ENCODE measurements around the gene EIF1AX. TPM values are rescaled to one million over a fixed set of nuclear protein-coding genes. Genes with fewer than 3 reads are reported as not detected.

Gene EIF1AX
- total and polyA plus RNA-seq, 7 donors: 34.0 to 75.7 (median 48.6) TPM

DNA sequence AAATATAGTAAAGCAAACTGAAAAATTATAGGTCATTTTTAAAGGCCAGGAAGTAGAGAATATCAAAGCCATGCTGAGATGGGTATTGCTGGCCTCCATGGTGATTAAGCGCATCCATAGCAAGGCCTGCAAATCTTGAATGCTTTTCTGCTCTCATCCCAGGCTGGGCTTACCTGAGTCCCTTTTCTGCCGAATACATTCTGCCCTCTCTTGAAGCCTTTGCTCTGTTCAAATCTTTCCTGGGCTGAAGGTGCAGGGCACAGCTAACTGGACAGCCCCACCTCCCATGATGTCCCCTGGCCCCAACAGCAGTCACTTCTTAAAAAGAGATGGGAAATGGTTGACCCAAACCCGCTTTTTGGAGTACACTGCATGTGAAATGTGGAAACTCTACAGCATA is 10.1 kb upstream of the EIF1AX start:
- intact Hi-C loops (cut with DNase I): no loop called here
- WGBS, 2 donors: 98 to 99% methylated on average over 3 of the region's 3 CpGs
- Histone ChIP-seq H3K4me1 (no peaks in the 10 kb centered on the region), H3K4me3 (no peak overlapping the region), H3K9me3 (no peaks in the 10 kb centered on the region), H3K27me3 (no peaks in the 10 kb centered on the region), H3K27ac (no peak overlapping the region), H3K36me3 (peaks cover 0 to 21% (median 8%) of the 10 kb centered on the region in 4 donors)
- no peak for TF ChIP-seq POLR2A (IDR thresholded peaks at IDR 0.05)
- no peak for TF ChIP-seq POLR2AphosphoS5 (IDR thresholded peaks at IDR 0.05)
- TF ChIP-seq, protein P1, sequence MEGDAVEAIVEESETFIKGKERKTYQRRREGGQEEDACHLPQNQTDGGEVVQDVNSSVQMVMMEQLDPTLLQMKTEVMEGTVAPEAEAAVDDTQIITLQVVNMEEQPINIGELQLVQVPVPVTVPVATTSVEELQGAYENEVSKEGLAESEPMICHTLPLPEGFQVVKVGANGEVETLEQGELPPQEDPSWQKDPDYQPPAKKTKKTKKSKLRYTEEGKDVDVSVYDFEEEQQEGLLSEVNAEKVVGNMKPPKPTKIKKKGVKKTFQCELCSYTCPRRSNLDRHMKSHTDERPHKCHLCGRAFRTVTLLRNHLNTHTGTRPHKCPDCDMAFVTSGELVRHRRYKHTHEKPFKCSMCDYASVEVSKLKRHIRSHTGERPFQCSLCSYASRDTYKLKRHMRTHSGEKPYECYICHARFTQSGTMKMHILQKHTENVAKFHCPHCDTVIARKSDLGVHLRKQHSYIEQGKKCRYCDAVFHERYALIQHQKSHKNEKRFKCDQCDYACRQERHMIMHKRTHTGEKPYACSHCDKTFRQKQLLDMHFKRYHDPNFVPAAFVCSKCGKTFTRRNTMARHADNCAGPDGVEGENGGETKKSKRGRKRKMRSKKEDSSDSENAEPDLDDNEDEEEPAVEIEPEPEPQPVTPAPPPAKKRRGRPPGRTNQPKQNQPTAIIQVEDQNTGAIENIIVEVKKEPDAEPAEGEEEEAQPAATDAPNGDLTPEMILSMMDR (IDR thresholded peaks at IDR 0.05): no peak
- no peak for TF ChIP-seq EP300 (IDR thresholded peaks at IDR 0.05)
- DNase-seq: no peak

DNA sequence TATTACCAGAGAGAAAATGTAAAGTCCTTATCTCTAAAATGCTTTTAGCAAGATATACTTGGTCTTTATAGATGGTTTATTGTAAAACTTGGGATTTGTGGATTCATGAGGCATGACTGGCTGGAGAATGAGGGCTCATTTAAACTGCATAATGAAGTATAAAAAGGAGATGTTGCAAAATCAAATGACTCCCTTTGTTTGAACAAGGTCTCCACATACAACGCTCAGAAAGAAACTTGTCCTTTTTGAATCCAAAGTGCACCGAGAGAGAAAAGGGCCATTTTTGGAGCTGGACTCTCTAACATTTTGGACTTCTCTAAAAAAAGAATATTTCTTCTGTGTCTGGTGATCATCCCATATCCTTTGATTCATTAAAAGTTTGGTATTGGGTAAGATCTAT is 7.7 kb upstream of the EIF1AX start:
- intact Hi-C loops (cut with DNase I): no loop called here
- Histone ChIP-seq H3K27me3 (no peaks in the 10 kb centered on the region), H3K36me3 (peaks cover 0 to 4% (median under 1%) of the 10 kb centered on the region in 4 donors), H3K9me3 (no peaks in the 10 kb centered on the region), H3K27ac (no peak overlapping the region), H3K4me1 (no peaks in the 10 kb centered on the region), H3K4me3 (no peak overlapping the region)
- TF ChIP-seq, protein P1 (IDR thresholded peaks at IDR 0.05): no peak
- TF ChIP-seq POLR2A (IDR thresholded peaks at IDR 0.05): no peak
- no peak for TF ChIP-seq POLR2AphosphoS5 (IDR thresholded peaks at IDR 0.05)
- no peak for TF ChIP-seq EP300 (IDR thresholded peaks at IDR 0.05)
- no peak for DNase-seq
- WGBS, 2 donors: 59 to 73% methylated on average over 2 of the region's 2 CpGs

DNA sequence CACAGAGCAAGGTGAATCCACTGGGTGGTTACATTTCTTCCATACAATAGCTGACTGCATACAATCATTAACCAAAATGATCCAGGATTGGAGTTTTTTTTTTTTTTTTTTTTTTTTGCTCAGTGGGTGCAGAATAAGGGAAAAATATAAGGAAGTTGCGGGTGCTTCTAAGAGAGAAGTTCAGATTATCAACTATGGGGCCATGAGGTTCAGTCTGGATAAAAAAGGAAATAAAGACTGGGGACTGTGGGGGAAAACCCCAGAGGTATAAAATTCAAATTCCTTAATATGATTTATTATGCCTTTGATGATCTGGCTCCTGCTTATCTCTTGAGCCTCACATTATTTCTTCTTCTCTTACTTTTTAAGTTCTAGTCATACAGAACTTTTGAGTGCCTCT is 5.9 kb upstream of the EIF1AX start:
- WGBS, 2 donors: 54 to 78% methylated on average over 1 of the region's 1 CpG
- TF ChIP-seq EP300 (IDR thresholded peaks at IDR 0.05) (no peak), POLR2A (IDR thresholded peaks at IDR 0.05) (no peak), POLR2AphosphoS5 (IDR thresholded peaks at IDR 0.05) (no peak)
- TF ChIP-seq, protein P1 (IDR thresholded peaks at IDR 0.05): no peak
- Histone ChIP-seq H3K4me1 (peaks cover 0 to 2% (median 0%) of the 10 kb centered on the region in 4 donors), H3K36me3 (peaks cover 0 to 3% (median 0%) of the 10 kb centered on the region in 4 donors), H3K27me3 (no peaks in the 10 kb centered on the region), H3K27ac (no peak overlapping the region), H3K4me3 (no peak overlapping the region), H3K9me3 (no peaks in the 10 kb centered on the region)
- DNase-seq: no peak
- intact Hi-C loops (cut with DNase I): no loop called here

DNA sequence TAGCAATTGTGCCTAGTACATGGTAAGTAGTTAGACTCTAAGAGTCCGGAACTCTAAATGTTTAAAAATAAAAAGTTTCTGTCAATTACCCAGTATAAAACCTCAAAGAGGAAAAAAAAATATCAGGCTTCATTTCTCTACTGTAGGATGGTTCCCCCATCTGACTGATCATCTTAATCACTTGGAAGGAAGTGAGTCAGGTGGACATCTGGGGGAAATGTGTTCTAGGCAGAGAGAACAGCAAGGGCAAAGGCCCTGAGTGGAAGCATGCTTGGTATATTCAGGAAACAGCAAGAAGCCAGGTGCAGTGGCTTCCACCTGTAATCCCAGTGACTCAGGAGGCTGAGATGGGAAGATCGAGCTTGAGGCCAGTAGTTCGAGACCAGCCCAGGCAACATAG is 2.9 kb upstream of the EIF1AX start:
- Histone ChIP-seq H3K27ac (no peak overlapping the region), H3K4me1 (peaks cover 0 to 23% (median 5%) of the 10 kb centered on the region in 4 donors), H3K27me3 (no peaks in the 10 kb centered on the region), H3K9me3 (no peaks in the 10 kb centered on the region), H3K4me3 (no peak overlapping the region), H3K36me3 (no peaks in the 10 kb centered on the region)
- 79 to 84% methylated on average over 3 of the region's 3 CpGs for WGBS, 2 donors
- no peak for TF ChIP-seq POLR2A (IDR thresholded peaks at IDR 0.05)
- TF ChIP-seq, protein P1 (IDR thresholded peaks at IDR 0.05): no peak
- no peak for TF ChIP-seq EP300 (IDR thresholded peaks at IDR 0.05)
- no peak for TF ChIP-seq POLR2AphosphoS5 (IDR thresholded peaks at IDR 0.05)
- intact Hi-C loops (cut with DNase I): loop anchor here (5.0 kb wide), 1 partner anchor 123 kb away; the partner anchor contains the start of gene RPS6KA3
- DNase-seq: no peak

DNA sequence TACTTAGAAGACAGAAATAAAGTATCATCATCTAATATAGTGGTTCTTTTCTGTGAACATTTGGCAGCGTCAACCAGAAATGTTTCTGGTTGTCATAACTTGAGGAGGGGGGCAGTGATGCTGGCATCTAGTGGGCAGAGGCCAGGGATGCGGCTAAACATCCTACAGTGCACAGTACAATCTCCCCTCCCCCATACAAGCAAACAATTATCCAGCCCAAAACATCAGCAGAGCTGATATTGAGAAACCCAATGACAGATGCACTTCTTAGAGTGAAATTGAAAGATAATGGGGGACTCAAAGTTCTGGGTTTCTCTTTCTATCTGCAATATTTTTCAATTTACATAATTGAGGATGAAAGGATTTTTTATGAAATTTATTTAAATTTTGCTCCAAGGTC is 1.9 kb upstream of the EIF1AX start:
- no peak for TF ChIP-seq POLR2AphosphoS5 (IDR thresholded peaks at IDR 0.05)
- no peak for TF ChIP-seq POLR2A (IDR thresholded peaks at IDR 0.05)
- TF ChIP-seq, protein P1 (IDR thresholded peaks at IDR 0.05): no peak
- no peak for TF ChIP-seq EP300 (IDR thresholded peaks at IDR 0.05)
- no peaks in the 10 kb centered on the region for H3K27me3 ChIP-seq
- WGBS, 2 donors: 72 to 86% methylated on average over 2 of the region's 2 CpGs
- peaks cover 0 to 32% (median 9%) of the 10 kb centered on the region in 4 donors for H3K4me1 ChIP-seq
- DNase-seq: no peak
- H3K27ac ChIP-seq: peak overlapping the region in 1 of 4 donors; percentile 90
- no peaks in the 10 kb centered on the region for H3K36me3 ChIP-seq
- H3K9me3 ChIP-seq: no peaks in the 10 kb centered on the region
- no peak overlapping the region for H3K4me3 ChIP-seq
- intact Hi-C loops (cut with DNase I): loop anchor here (5.0 kb wide), 1 partner anchor 124 kb away; the partner anchor contains the start of gene RPS6KA3

Measured in sigmoid colon (tissue), 7 donors.